Mesodermal cell (in vitro differentiated cells): ENCODE results near the gene ZFYVE28.

Experiments used
- H3K27ac ChIP-seq: 2 replicates; pipeline ENCODE4 v1.7.0; 2013; ENCODE audit warnings: mild to moderate bottlenecking, low read depth, low read length, moderate library complexity; ENCODE audit not compliant: severe bottlenecking
- H3K36me3 ChIP-seq: 2 replicates; pipeline ENCODE4 v1.7.1; 2013; ENCODE audit warnings: mild to moderate bottlenecking, low read length, moderate library complexity; ENCODE audit not compliant: control insufficient read depth, insufficient read depth
- H3K4me1 ChIP-seq: one replicate; pipeline ENCODE4 v1.7.1; 2013; ENCODE audit warnings: mild to moderate bottlenecking, low read length; ENCODE audit not compliant: insufficient read depth, control insufficient read depth, poor library complexity, severe bottlenecking
- H3K4me3 ChIP-seq: 2 replicates; pipeline ENCODE4 v1.7.0; 2013; ENCODE audit warnings: low read length, control low read depth, mild to moderate bottlenecking; ENCODE audit not compliant: insufficient read depth, poor library complexity, severe bottlenecking; ENCODE audit errors: extremely low read depth
- H3K9me3 ChIP-seq: 2 replicates; pipeline ENCODE4 v1.7.1; 2013; ENCODE audit warnings: mild to moderate bottlenecking, low read length, moderate library complexity; ENCODE audit not compliant: control insufficient read depth
- WGBS, 2 experiments: methylation state at CpG; one replicate each; pipeline ENCODE4 v1.1.5; 2013; ENCODE audit warnings: missing lambda C conversion rate in 2 of 2; ENCODE audit not compliant: insufficient coverage in 2 of 2; 5-methylcytosine and 5-hydroxymethylcytosine counted together

The ZFYVE28 gene

GRCh38 chr4:2406406-2406805 lies 12.0 kb downstream of the ZFYVE28 start:
- no peak overlapping the region for H3K4me3 ChIP-seq
- no peak overlapping the region for H3K27ac ChIP-seq
- no peaks in the 10 kb centered on the region for H3K36me3 ChIP-seq
- peaks cover 7% of the 10 kb centered on the region for H3K4me1 ChIP-seq
- H3K9me3 ChIP-seq: no peaks in the 10 kb centered on the region
- 77% methylated on average over 9 to 10 of the region's 10 CpGs for WGBS, 2 experiments

- Histone ChIP-seq H3K9me3 (no peaks in the 10 kb centered on the region), H3K36me3 (no peaks in the 10 kb centered on the region), H3K27ac (no peak overlapping the region), H3K4me3 (no peak overlapping the region), H3K4me1 (peaks cover 7% of the 10 kb centered on the region)
- 93 to 94% methylated on average over 7 of the region's 7 CpGs for WGBS, 2 experiments
These were observed 15.5 kb downstream of the ZFYVE28 start for GRCh38 chr4:2402941-2403340.

GRCh38 chr4:2402048-2402842 lies 16.2 kb downstream of the ZFYVE28 start:
- 30 to 34% methylated on average over 23 to 24 of the region's 27 CpGs for WGBS, 2 experiments
- no peak overlapping the region for H3K4me3 ChIP-seq
- peaks cover 7% of the 10 kb centered on the region for H3K4me1 ChIP-seq
- no peak overlapping the region for H3K27ac ChIP-seq
- no peaks in the 10 kb centered on the region for H3K36me3 ChIP-seq
- no peaks in the 10 kb centered on the region for H3K9me3 ChIP-seq

- H3K27ac ChIP-seq: no peak overlapping the region
- no peak overlapping the region for H3K4me3 ChIP-seq
- WGBS, 2 experiments: 43 to 51% methylated on average over 7 to 14 of the region's 15 CpGs
These were observed 16.8 kb downstream of the ZFYVE28 start for GRCh38 chr4:2401610-2401983.

GRCh38 chr4:2400841-2401609 lies 17.4 kb downstream of the ZFYVE28 start:
- no peak overlapping the region for H3K27ac ChIP-seq
- peaks cover 7% of the 10 kb centered on the region for H3K4me1 ChIP-seq
- no peaks in the 10 kb centered on the region for H3K36me3 ChIP-seq
- H3K9me3 ChIP-seq: no peaks in the 10 kb centered on the region
- H3K4me3 ChIP-seq: no peak overlapping the region
- 89 to 92% methylated on average over 7 to 10 of the region's 15 CpGs for WGBS, 2 experiments

More at GRCh38 chr4:2401610-2401983, 16.8 kb downstream of the ZFYVE28 start:
- Histone ChIP-seq H3K36me3 (no peaks in the 10 kb centered on the region), H3K4me1 (peaks cover 7% of the 10 kb centered on the region), H3K9me3 (no peaks in the 10 kb centered on the region)

GRCh38 chr4:2399631-2400190 lies 18.7 kb downstream of the ZFYVE28 start:
- no peaks in the 10 kb centered on the region for H3K9me3 ChIP-seq
- WGBS, 2 experiments: 84 to 85% methylated on average over 26 to 27 of the region's 28 CpGs
- H3K36me3 ChIP-seq: no peaks in the 10 kb centered on the region

GRCh38 chr4:2399216-2399615 lies 19.2 kb downstream of the ZFYVE28 start:
- peaks cover 11% of the 10 kb centered on the region for H3K4me1 ChIP-seq
- no peaks in the 10 kb centered on the region for H3K36me3 ChIP-seq
- H3K27ac ChIP-seq: no peak overlapping the region
- no peak overlapping the region for H3K4me3 ChIP-seq
- WGBS, 2 experiments: 89 to 97% methylated on average over 9 to 10 of the region's 10 CpGs
- H3K9me3 ChIP-seq: no peaks in the 10 kb centered on the region

More at GRCh38 chr4:2399631-2400190, 18.7 kb downstream of the ZFYVE28 start:
- Histone ChIP-seq H3K4me1 (peaks cover 9% of the 10 kb centered on the region), H3K4me3 (no peak overlapping the region), H3K27ac (no peak overlapping the region)

GRCh38 chr4:2397596-2398379 lies 20.7 kb downstream of the ZFYVE28 start:
- Histone ChIP-seq H3K9me3 (no peaks in the 10 kb centered on the region), H3K27ac (no peak overlapping the region), H3K4me1 (peaks cover 15% of the 10 kb centered on the region), H3K36me3 (no peaks in the 10 kb centered on the region), H3K4me3 (no peak overlapping the region)
- WGBS, 2 experiments: 87 to 88% methylated on average over 17 to 19 of the region's 20 CpGs

- peaks cover 8% of the 10 kb centered on the region for H3K4me1 ChIP-seq
- H3K27ac ChIP-seq: no peak overlapping the region
- whole genome bisulfite sequencing, 2 experiments: 64 to 77% methylated on average over 13 to 14 of the region's 21 CpGs
- H3K9me3 ChIP-seq: no peaks in the 10 kb centered on the region
- H3K36me3 ChIP-seq: no peaks in the 10 kb centered on the region
- no peak overlapping the region for H3K4me3 ChIP-seq
These were observed 21.6 kb downstream of the ZFYVE28 start for GRCh38 chr4:2396781-2397368.

- Histone ChIP-seq H3K4me3 (no peak overlapping the region), H3K4me1 (peaks cover 13% of the 10 kb centered on the region), H3K36me3 (no peaks in the 10 kb centered on the region), H3K9me3 (no peaks in the 10 kb centered on the region), H3K27ac (no peak overlapping the region)
- WGBS, 2 experiments: 88 to 92% methylated on average over 7 to 9 of the region's 9 CpGs
These were observed 22.9 kb downstream of the ZFYVE28 start for GRCh38 chr4:2395584-2395983.
